Lung (tissue), 12 donors: ENCODE results near the gene FANCC. TPM values are rescaled to one million over a fixed set of nuclear protein-coding genes. Genes with fewer than 3 reads are reported as not detected.

Experiments
- ATAC-seq: fragments of 200-7000 bp; cut with Tn5 transposase; one replicate; pipeline ENCODE4 v1.9.1; 2020; ENCODE audit warnings: moderate number of reproducible peaks; ENCODE audit not compliant: insufficient read depth, low FRiP score
- DNase-seq, 3 donors: peaks; one replicate each; pipeline ENCODE4 v3.0.0-alpha.2; 2013 to 2017
- H3K27ac ChIP-seq, 2 donors: one replicate each; pipeline ENCODE4 v1.5.1; 2013; ENCODE audit warnings: mild to moderate bottlenecking in 2 of 2, moderate library complexity in 2 of 2, control low read depth in 1 of 2, inconsistent platforms in 1 of 2, low read depth in 1 of 2, low read length in 1 of 2
- H3K27me3 ChIP-seq, 3 donors: one replicate each; pipeline ENCODE4 v1.5.1; 2013; ENCODE audit warnings: low read length in 2 of 3; ENCODE audit not compliant: control insufficient read depth in 3 of 3, insufficient read depth in 3 of 3
- H3K36me3 ChIP-seq, 4 donors: one replicate each; pipeline ENCODE4 v1.5.1; 2013; ENCODE audit warnings: low read length in 4 of 4, mild to moderate bottlenecking in 1 of 4, moderate library complexity in 1 of 4; ENCODE audit not compliant: control insufficient read depth in 4 of 4, insufficient read depth in 4 of 4
- H3K4me1 ChIP-seq, 5 donors: one replicate each; pipeline ENCODE4 v1.5.1; 2013; ENCODE audit warnings: low read length in 5 of 5, mild to moderate bottlenecking in 2 of 5, moderate library complexity in 1 of 5; ENCODE audit not compliant: control insufficient read depth in 5 of 5, insufficient read depth in 5 of 5
- H3K4me3 ChIP-seq: one replicate; pipeline ENCODE4 v1.5.1; 2013; ENCODE audit warnings: mild to moderate bottlenecking, control low read depth, moderate library complexity
- H3K9ac ChIP-seq, 2 donors: one replicate each; pipeline ENCODE4 v1.5.1; 2013; ENCODE audit warnings: low read length in 2 of 2, control low read depth in 1 of 2; ENCODE audit not compliant: insufficient read depth in 1 of 2
- H3K9me3 ChIP-seq, 4 donors: one replicate each; pipeline ENCODE4 v1.5.1; 2013; ENCODE audit warnings: low read length in 3 of 4, mild to moderate bottlenecking in 1 of 4, moderate library complexity in 1 of 4; ENCODE audit not compliant: control insufficient read depth in 4 of 4, insufficient read depth in 3 of 4
- CTCF ChIP-seq: IDR thresholded peaks from 2 replicates; pipeline ENCODE4 v1.5.1; 2012; ENCODE audit warnings: mild to moderate bottlenecking; ENCODE audit errors: control extremely low read depth, extremely low read depth
- WGBS, 2 donors: extraction: QIAGEN DNeasy Blood & Tissue Kit; methylation state at CpG; one replicate each; pipeline ENCODE4 v1.1.7; 2013; 5-methylcytosine and 5-hydroxymethylcytosine counted together
- polyA plus RNA-seq, 2 donors: library from polyadenylated mRNA; stranded (reverse); fragments of 200-250 nt; gene quantifications; one replicate each; pipeline ENCODE4 v1.2.1, GENCODE V29; 2013
- total RNA-seq, 2 donors: library from RNA; depleted of rRNA in 1 of 2; stranded (reverse); fragments of >200 nt in 1 of 2; gene quantifications; one replicate each; pipeline ENCODE4 v1.2.1, GENCODE V29; 2014 to 2021
- donor health status: control.
- donor health status: control.
- donor health status: Bipolar disorder and iron deficiency.
- donor health status: healthy.
- donor health status: DM: yes; HTN: yes; CAD: no.

Gene FANCC
- total and polyA plus RNA-seq, 4 donors = 4.4 to 20.0 (median 8.7) TPM

GRCh38 chr9:95237336-95237735 lies 80.2 kb downstream of the FANCC start:
- no peak for TF ChIP-seq CTCF
- no peaks in the 10 kb centered on the region for H3K9me3 ChIP-seq
- ATAC-seq (no peak), DNase-seq (no peak)
- H3K9ac ChIP-seq = no peak overlapping the region
- peaks cover 0 to 3% (median 0%) of the 10 kb centered on the region in 5 donors for H3K4me1 ChIP-seq
- no peak overlapping the region for H3K27ac ChIP-seq
- H3K27me3 ChIP-seq = no peaks in the 10 kb centered on the region
- H3K36me3 ChIP-seq = peaks cover 0 to 6% (median 2%) of the 10 kb centered on the region in 4 donors
- no peak overlapping the region for H3K4me3 ChIP-seq
- WGBS, 2 donors = 90 to 93% methylated on average over 7 of the region's 7 CpGs

DNA sequence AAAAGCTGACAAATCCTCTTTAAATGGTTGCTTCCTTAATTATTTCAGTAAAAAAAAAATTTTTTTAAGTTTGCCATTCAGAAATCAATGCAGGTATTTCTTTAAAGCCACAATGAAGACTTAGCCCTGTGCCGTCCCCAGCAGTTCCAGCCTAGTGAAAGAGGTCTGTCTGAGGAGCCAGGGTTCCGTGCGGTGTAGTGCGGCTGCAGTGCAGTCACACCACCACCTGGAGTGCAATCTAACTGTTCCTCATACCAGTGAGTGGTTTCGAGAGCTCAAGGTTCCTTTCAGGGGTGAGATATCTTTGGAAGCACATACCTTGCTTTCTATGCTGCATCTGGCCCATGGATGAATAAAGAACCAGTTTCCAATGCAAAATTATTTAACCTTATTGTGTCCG lies 87.5 kb downstream of the FANCC start:
- 97 to 98% methylated on average over 6 of the region's 6 CpGs for WGBS, 2 donors

GRCh38 chr9:95229230-95229915 lies 88.1 kb downstream of the FANCC start:
- H3K4me3 ChIP-seq = no peak overlapping the region
- H3K36me3 ChIP-seq = peaks cover 0 to 3% (median 0%) of the 10 kb centered on the region in 4 donors
- H3K27ac ChIP-seq = no peak overlapping the region
- no peak for ATAC-seq
- WGBS, 2 donors = 65 to 81% methylated on average over 4 of the region's 4 CpGs
- no peak overlapping the region for H3K9ac ChIP-seq
- no peaks in the 10 kb centered on the region for H3K9me3 ChIP-seq
- peaks cover 0 to 12% (median 4%) of the 10 kb centered on the region in 5 donors for H3K4me1 ChIP-seq
- H3K27me3 ChIP-seq = no peaks in the 10 kb centered on the region
- no peak for TF ChIP-seq CTCF
- no peak for DNase-seq

More for the DNA sequence above, 87.5 kb downstream of the FANCC start:
- Histone ChIP-seq H3K4me1 (peaks cover 0 to 7% (median 3%) of the 10 kb centered on the region in 5 donors), H3K4me3 (no peak overlapping the region), H3K27me3 (no peaks in the 10 kb centered on the region), H3K9me3 (no peaks in the 10 kb centered on the region), H3K36me3 (peaks cover 0 to 3% (median 0%) of the 10 kb centered on the region in 4 donors), H3K9ac (no peak overlapping the region), H3K27ac (no peak overlapping the region)
- DNase-seq (no peak), ATAC-seq (no peak)
- TF ChIP-seq CTCF = no peak
